SK-N-SH (cell line): ENCODE results near the gene ASCC1.

ENCODE experiments used
- CTCF ChIP-seq: fragments of 200-600 bp; sonication (generic); IDR thresholded peaks from 2 replicates; pipeline ENCODE4 v1.6.1; 2017; ENCODE audit warnings: antibody characterized with exemption, mild to moderate bottlenecking, moderate library complexity
- EP300 ChIP-seq, 2 experiments: IDR thresholded peaks; 2 replicates each; pipeline versions ENCODE4 v1.4.0 to v1.6.1; 2012; ENCODE audit warnings: borderline replicate concordance in 1 of 2, low read depth in 1 of 2, low read length in 1 of 2
- EZH2phosphoT487 ChIP-seq: fragments of 200-600 bp; sonication (generic); IDR thresholded peaks from 2 replicates; pipeline ENCODE4 v1.6.1; 2017; ENCODE audit warnings: low read depth, mixed run types, mild to moderate bottlenecking, antibody characterized with exemption, moderate library complexity, borderline replicate concordance
- GABPA ChIP-seq: IDR thresholded peaks from 2 replicates; pipeline ENCODE4 v1.4.0; 2012; ENCODE audit warnings: low read depth, mild to moderate bottlenecking
- IRF3 ChIP-seq: fragments of 150-350 bp; IDR thresholded peaks from 2 replicates; pipeline ENCODE4 v1.6.1; 2016; ENCODE audit warnings: mild to moderate bottlenecking, low read depth, low read length
- NFIC ChIP-seq: IDR thresholded peaks from 2 replicates; pipeline ENCODE4 v1.4.0; 2012; ENCODE audit warnings: borderline replicate concordance
- POLR2AphosphoS5 ChIP-seq: IDR thresholded peaks from 2 replicates; pipeline ENCODE4 v1.6.1; 2012; ENCODE audit warnings: low read depth, low read length
- REST ChIP-seq: IDR thresholded peaks from 2 replicates; pipeline ENCODE4 v1.6.1; 2012; ENCODE audit warnings: mild to moderate bottlenecking, low read depth, low read length, moderate library complexity
- RXRA ChIP-seq: IDR thresholded peaks from 2 replicates; pipeline ENCODE4 v1.4.0; 2012; ENCODE audit warnings: low read depth, mild to moderate bottlenecking, borderline replicate concordance
- SMC3 ChIP-seq: IDR thresholded peaks from 2 replicates; pipeline ENCODE4 v1.6.1; 2012; ENCODE audit warnings: low read depth, low read length, improper control_type of control experiment
- TAF1 ChIP-seq: IDR thresholded peaks from 2 replicates; pipeline ENCODE4 v1.6.1; 2012; ENCODE audit warnings: low read depth, mild to moderate bottlenecking, low read length, moderate library complexity, borderline replicate concordance
- TCF12 ChIP-seq: IDR thresholded peaks from 2 replicates; pipeline ENCODE4 v1.4.0; 2012
- USF2 ChIP-seq: fragments of 150-350 bp; IDR thresholded peaks from 2 replicates; pipeline ENCODE4 v1.6.1; 2017; ENCODE audit warnings: antibody characterized with exemption, low read length, low read depth, borderline replicate concordance

DNA sequence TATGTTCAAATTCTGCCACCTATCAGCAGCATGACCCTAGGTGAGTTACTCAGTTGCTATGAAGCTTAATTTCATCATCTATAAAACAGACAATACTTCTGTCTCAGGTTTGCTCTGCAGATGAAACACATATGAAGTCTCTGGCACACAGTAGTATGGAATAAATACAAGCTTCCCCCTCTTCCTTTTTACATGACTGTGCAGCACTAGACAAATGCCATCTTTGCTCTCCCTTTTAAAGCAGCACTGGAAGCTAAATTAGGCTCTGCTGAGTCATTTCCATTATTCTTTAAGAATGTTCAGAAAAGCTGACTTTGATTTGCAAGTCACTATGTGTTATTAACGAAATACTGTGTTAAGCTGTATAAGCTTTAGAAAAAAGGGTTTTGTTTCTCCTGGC, 40.9 kb downstream of the ASCC1 start:
- TF ChIP-seq CTCF (no peak), USF2 (no peak), POLR2AphosphoS5 (no peak), IRF3 (no peak), REST (no peak), TCF12 (peak; percentile 59), TAF1 (peak; percentile 14; the same call in 1 of the 2 replicates), SMC3 (no peak), EZH2phosphoT487 (no peak), NFIC (peak; percentile 30; the same call in 1 of the 2 replicates), GABPA (no peak), RXRA (no peak), EP300 (IDR thresholded peaks at IDR 0.05; ENCODE audit: borderline replicate concordance in 1 of 2, low read depth in 1 of 2, low read length in 1 of 2) (peak in 1 of 2 experiments; percentile 44; a peak in 1 of 4 replicates)
